Mesodermal cell (in vitro differentiated cells): Measurements from ENCODE around the gene DCPS.
A peak's percentile ranks its signal among the peaks of the same experiment; 100 is the strongest.
"Not testable (repeated sequence)": the region's sequence is repeated elsewhere in the genome, so short reads cannot be mapped to it uniquely, and the experiment has no call there.

Source experiments
- H3K27ac ChIP-seq: 2 replicates; pipeline ENCODE4 v1.7.0; 2013; ENCODE audit warnings: mild to moderate bottlenecking, low read depth, low read length, moderate library complexity; ENCODE audit not compliant: severe bottlenecking
- H3K36me3 ChIP-seq: 2 replicates; pipeline ENCODE4 v1.7.1; 2013; ENCODE audit warnings: mild to moderate bottlenecking, low read length, moderate library complexity; ENCODE audit not compliant: control insufficient read depth, insufficient read depth
- H3K4me1 ChIP-seq: one replicate; pipeline ENCODE4 v1.7.1; 2013; ENCODE audit warnings: mild to moderate bottlenecking, low read length; ENCODE audit not compliant: insufficient read depth, control insufficient read depth, poor library complexity, severe bottlenecking
- H3K4me3 ChIP-seq: 2 replicates; pipeline ENCODE4 v1.7.0; 2013; ENCODE audit warnings: low read length, control low read depth, mild to moderate bottlenecking; ENCODE audit not compliant: insufficient read depth, poor library complexity, severe bottlenecking; ENCODE audit errors: extremely low read depth
- H3K9me3 ChIP-seq: 2 replicates; pipeline ENCODE4 v1.7.1; 2013; ENCODE audit warnings: mild to moderate bottlenecking, low read length, moderate library complexity; ENCODE audit not compliant: control insufficient read depth
- WGBS, 2 experiments: methylation state at CpG; one replicate each; pipeline ENCODE4 v1.1.5; 2013; ENCODE audit warnings: missing lambda C conversion rate in 2 of 2; ENCODE audit not compliant: insufficient coverage in 2 of 2; 5-methylcytosine and 5-hydroxymethylcytosine counted together

The DCPS gene

DNA sequence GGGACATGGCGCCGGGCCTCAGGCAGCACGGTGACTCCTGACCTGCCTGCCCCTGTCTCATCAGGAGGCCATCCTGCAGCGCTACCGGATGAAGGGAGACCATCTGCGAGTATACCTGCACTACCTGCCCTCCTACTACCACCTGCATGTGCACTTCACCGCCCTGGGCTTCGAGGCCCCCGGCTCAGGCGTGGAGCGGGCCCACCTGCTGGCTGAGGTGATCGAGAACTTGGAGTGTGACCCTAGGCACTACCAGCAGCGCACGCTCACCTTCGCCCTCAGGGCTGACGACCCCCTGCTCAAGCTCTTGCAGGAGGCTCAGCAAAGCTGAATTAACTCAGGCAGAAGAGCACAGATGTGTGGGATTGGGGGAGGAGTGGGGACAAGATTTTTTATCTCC lies 41.4 kb downstream of the DCPS start:
- WGBS, 2 experiments, result 90 to 97% methylated on average over 14 to 16 of the region's 16 CpGs
- peaks cover 50% of the 10 kb centered on the region for H3K4me1 ChIP-seq
- no peak overlapping the region for H3K4me3 ChIP-seq
- H3K9me3 ChIP-seq, result no peaks in the 10 kb centered on the region
- no peak overlapping the region for H3K27ac ChIP-seq
- H3K36me3 ChIP-seq, result peaks cover 22% of the 10 kb centered on the region

DNA sequence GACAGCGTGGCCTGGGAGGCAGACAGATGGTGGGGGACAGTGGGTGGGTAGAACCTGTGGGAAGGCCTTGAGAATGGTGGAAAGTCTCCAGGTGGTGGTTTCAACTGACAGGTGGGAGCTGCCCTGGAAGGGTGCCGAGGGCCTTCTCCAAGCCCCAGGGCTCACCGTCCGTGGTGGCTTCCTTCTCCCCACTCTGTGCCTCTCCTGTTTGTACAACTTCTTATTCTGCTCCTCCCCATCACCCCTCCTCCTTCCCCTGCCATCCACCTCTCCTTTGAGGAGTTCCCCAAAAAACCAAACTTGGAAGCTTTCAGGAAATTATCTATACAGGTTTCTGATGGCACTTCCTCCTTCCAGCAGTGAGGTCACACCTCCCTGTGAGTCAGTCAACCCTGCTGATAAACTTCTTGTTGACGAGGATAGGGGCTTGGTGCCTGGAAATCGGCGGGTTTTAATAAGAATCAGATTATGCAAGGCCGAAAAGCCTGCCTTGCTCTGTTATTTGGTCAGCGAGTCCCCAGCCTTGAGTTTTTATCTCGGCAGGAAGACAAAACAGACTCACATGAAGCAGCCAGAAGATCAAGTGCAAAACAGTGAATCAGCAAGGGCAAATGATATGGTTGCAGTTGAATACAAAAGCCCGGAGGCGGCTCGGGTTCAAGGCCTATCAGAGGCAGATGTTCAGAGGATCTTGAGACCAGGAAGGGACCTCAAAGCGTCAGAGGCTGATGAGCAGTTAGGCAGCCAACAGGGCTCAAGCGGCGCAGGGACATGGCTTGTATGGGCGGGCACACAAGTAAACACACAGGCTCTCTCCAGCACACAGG lies 42.1 kb downstream of the DCPS start:
- peaks cover 29% of the 10 kb centered on the region for H3K36me3 ChIP-seq
- peak overlapping the region; percentile 72 for H3K27ac ChIP-seq
- WGBS, 2 experiments, result 76 to 77% methylated on average over 16 to 17 of the region's 17 CpGs
- H3K4me1 ChIP-seq, result peaks cover 44% of the 10 kb centered on the region
- no peaks in the 10 kb centered on the region for H3K9me3 ChIP-seq
- H3K4me3 ChIP-seq, result no peak overlapping the region

DNA sequence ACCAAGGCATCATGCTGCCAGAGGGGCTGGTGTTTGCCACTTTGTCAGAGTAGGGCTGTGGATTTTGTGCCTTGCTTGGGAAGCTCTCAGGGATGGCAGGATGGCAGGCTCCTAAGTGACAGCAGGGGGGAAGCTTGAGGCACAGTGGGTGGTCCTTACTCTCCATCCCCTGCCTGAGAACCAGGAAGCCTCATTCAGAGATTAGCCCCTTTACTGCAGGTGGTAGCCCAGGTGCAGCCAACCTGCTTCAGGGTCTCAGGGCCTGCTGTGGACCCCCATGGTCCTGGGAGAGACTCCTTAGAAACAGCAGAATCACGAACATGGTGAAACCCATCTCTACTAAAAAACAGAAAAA lies 42.7 kb downstream of the DCPS start:
- no peak overlapping the region for H3K4me3 ChIP-seq
- H3K4me1 ChIP-seq, result peaks cover 38% of the 10 kb centered on the region
- H3K36me3 ChIP-seq, result peaks cover 35% of the 10 kb centered on the region
- no peaks in the 10 kb centered on the region for H3K9me3 ChIP-seq
- peak overlapping the region; percentile 72 for H3K27ac ChIP-seq
- WGBS, 2 experiments, result no CpG with 5 or more reads among the region's 1 CpG

DNA sequence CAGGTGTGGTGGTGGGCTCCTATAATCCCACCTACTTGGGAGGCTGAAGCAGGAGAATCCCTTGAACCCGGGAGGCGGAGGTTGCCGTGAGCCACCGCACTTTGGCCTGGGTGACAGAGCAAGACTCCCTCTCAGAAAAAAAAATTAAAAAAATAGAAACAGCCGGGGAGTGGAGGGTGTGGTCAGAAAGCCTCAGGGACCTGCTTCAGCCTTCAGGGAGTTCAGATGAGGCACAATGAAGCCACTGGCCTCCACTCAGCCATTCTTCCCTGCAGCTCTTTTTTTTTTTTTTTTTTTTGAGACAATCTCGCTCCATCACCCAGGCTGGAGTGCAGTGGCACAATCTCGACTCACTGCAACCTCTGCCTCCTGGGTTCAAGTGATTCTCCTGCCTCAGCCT lies 43.1 kb downstream of the DCPS start:
- peak overlapping the region; percentile 72 for H3K27ac ChIP-seq
- 94 to 100% methylated on average over 2 to 5 of the region's 7 CpGs for WGBS, 2 experiments

DNA sequence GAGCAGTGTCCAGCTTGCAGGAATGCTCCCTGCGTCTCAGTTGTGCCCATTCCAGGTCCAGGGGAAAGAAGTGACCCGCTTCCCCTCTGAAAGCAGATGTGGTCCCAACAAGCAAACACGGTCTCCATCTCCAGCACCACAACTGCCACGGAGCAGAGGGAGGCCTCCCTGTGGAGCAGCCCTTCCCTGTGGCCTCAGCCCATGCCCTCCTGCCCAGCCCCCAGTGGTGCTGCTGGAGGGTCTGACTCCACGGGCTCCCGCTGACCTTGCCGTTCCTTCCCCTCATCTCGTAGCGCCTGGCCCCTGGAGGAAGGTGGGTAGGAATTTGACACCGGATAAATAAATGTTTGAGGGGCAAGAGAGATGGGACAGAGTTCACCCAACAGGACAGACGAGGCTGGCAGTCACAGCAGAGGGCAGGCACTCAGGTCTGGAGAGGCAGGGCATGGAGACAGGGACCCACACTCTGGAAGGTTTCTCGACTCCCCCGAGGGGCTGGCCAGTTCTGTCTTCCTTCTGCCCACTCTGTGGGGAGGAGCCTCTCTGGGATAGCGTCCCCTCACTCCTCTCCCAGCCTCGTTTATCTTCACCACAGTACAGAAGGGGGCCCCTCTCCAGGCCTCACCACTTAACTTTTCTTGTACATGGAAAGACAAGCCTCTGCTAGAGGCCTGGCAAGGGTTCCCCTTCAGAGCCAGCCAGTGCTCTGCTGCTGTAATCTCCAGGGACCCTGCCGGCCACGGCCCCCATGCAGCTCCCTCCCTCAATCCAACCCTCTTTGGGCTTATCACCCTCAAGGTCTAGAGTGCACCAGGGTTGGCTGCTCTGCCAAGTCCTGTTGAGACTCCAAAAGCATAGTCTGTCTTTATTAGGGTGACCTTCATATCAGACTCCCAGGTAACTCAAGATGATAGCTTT lies 44.1 kb downstream of the DCPS start:
- 88 to 93% methylated on average over 14 to 15 of the region's 17 CpGs for WGBS, 2 experiments
- H3K27ac ChIP-seq, result no peak overlapping the region

More for the DNA sequence above, 43.1 kb downstream of the DCPS start:
- H3K4me3 ChIP-seq, H3K9me3 ChIP-seq: not testable (repeated sequence)
- Histone ChIP-seq H3K4me1 (peaks cover 34% of the 10 kb centered on the region), H3K36me3 (peaks cover 36% of the 10 kb centered on the region)

DNA sequence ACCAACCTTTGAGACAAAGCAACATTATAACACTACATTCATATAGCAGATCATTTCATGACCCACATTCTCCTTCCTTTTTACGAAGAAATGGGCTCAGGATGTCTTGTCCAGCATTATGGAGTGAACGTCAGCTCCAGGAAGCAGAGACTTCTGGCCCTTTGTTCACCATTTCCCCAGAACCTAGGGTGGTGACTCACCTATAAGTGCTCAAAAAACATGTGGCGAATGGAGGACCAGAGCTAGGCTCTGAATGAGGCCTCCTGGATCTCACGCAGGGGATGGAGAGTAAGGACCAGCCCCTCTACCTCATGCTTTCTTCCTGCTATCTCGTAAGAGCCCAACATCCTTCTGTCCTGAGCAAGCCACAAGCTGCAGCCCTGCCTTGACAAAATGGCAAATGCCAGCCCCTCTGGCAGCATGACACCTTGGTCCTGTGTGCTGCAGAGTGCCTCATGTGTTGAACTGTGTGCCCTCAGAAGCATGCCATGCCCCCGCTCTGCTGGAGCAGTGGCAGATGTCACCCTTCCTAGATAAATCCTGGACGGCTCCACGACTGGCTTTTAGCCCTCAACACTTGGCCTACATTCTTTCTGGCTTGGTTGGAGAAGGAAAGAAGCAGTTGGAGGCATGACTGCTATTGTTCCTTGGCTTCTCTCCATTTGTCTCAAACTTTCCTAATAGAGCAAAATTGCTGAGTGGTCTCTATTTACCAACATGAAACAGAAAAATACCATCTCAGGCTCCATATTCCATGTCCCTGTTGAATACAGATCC lies 45.1 kb downstream of the DCPS start:
- Histone ChIP-seq H3K4me3 (no peak overlapping the region), H3K36me3 (peaks cover 35% of the 10 kb centered on the region), H3K4me1 (peaks cover 30% of the 10 kb centered on the region), H3K27ac (no peak overlapping the region), H3K9me3 (no peaks in the 10 kb centered on the region)
- WGBS, 2 experiments, result 98% methylated on average over 4 to 7 of the region's 8 CpGs

More for the DNA sequence above, 44.1 kb downstream of the DCPS start:
- Histone ChIP-seq H3K4me3 (no peak overlapping the region), H3K36me3 (peaks cover 39% of the 10 kb centered on the region), H3K4me1 (peaks cover 23% of the 10 kb centered on the region), H3K9me3 (no peaks in the 10 kb centered on the region)

DNA sequence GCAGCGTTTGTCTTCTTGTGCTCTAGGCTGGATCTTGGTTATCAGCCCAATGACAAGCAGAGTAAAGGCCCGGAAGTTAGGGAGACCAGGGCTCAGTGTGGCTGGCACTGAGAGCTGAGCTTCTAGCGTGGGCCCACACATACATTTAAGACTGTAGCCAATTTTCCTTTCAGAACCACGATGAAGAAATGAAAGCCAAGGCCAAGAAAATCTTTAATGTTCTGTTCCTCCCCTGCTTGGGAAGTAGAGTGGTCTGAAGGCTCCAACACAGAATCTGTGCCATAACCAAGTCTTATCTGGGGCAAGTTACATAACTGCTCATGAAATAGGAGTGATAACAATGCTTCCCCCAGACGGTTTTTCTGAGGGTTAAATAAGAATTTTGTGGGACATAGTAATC lies 47.0 kb downstream of the DCPS start:
- H3K9me3 ChIP-seq, result no peaks in the 10 kb centered on the region
- peaks cover 33% of the 10 kb centered on the region for H3K4me1 ChIP-seq
- WGBS, 2 experiments, result 91 to 92% methylated on average over 3 to 5 of the region's 5 CpGs
- no peak overlapping the region for H3K4me3 ChIP-seq
- no peak overlapping the region for H3K27ac ChIP-seq
- peaks cover 27% of the 10 kb centered on the region for H3K36me3 ChIP-seq

DNA sequence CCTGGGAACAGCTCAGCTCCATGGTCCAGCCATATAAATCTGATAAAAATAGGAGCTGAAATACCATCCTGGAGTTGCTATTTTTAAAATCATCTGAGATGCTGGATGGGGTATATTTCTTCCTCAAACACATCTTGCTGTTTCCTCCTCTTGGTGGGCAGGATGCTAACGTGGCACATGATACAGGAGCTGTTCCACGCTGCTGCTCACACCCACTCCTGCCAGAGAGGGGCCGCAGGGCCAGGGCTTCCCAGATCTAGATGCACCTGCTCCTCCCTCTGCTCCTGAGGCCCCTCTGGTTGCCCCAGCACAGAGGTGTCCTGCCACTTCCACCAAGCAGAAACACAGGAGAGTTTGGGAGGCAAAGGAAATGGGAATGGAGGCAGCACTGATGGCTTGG lies 48.3 kb downstream of the DCPS start:
- Histone ChIP-seq H3K36me3 (peaks cover 27% of the 10 kb centered on the region), H3K4me1 (peaks cover 30% of the 10 kb centered on the region), H3K4me3 (no peak overlapping the region), H3K27ac (no peak overlapping the region), H3K9me3 (no peaks in the 10 kb centered on the region)
- WGBS, 2 experiments, result 80 to 100% methylated on average over 1 to 3 of the region's 3 CpGs

DNA sequence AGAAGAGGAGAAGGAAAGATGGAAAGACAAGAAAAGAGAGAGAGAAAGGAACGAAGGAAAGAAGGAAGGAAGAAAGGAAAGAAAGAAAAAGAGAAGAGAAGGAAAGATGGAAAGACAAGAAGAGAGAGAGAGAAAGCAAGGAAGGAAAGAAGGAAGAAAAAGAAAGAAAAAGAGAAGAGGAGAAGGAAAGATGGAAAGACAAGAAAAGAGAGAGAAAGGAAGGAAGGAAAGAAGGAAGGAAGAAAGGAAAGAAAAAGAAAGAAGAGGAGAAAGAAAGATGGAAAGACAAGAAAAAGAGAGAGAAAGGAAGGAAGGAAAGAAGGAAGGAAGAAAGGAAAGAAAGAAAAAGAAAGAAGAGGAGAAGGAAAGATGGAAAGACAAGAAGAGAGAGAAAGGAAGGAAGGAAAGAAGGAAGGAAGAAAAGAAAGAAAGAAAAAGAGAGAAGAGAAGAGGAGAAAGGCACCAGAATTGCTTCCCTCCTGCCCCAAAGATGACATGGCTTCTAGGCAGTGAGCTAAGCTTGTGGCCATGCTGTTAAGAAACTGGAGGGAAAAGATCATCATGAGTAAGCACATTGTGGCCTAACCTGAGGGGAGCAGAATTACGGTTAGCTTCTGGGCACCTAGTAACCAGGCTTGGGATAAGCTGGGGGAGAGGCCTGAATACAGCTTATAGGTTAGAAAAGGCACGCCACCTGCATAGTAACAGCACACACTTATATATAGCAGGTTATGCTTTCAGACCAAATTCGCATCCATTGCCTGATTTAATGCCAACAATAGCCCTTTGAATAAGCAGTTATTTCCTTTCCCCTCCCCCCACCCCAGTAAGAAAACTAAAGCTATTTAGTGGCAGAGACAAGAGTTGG lies 49.3 kb downstream of the DCPS start:
- WGBS, 2 experiments, result 81 to 83% methylated on average over 4 of the region's 4 CpGs
- peaks cover 23% of the 10 kb centered on the region for H3K36me3 ChIP-seq
- peak overlapping the region; percentile 24 for H3K27ac ChIP-seq
- H3K4me3 ChIP-seq, result no peak overlapping the region
- peaks cover 34% of the 10 kb centered on the region for H3K4me1 ChIP-seq
- no peaks in the 10 kb centered on the region for H3K9me3 ChIP-seq
